D721Med (cell line): ENCODE measurements around the gene LRP1B.

Source experiments
- DNase-seq: peaks from one replicate; pipeline ENCODE4 v3.0.0; 2011; ENCODE audit warnings: low spot score; ENCODE audit not compliant: insufficient read length
- FAIRE-seq: peaks from 2 replicates; lab custom pipeline; 2011; peaks lifted over from hg19 to GRCh38; lab: Jason Lieb, UNC
- CTCF ChIP-seq: IDR thresholded peaks from 2 replicates; pipeline ENCODE4 v1.5.1; 2012; ENCODE audit warnings: mild to moderate bottlenecking, control low read depth; ENCODE audit not compliant: insufficient read depth; ENCODE audit errors: missing control alignments

LRP1B gene

GRCh38 chr2:140376686-140377085, 1754.1 kb downstream of the LRP1B start:
- TF ChIP-seq CTCF = no peak
- DNase-seq (no peak), FAIRE-seq (no peak)

GRCh38 chr2:140363131-140363530, 1767.7 kb downstream of the LRP1B start:
- FAIRE-seq (no peak), DNase-seq (no peak)
- no peak for TF ChIP-seq CTCF

- TF ChIP-seq CTCF = no peak
- FAIRE-seq (no peak), DNase-seq (no peak)
Measured at GRCh38 chr2:140362361-140362760, 1768.5 kb downstream of the LRP1B start.

GRCh38 chr2:140359056-140359771, 1771.6 kb downstream of the LRP1B start:
- DNase-seq (no peak), FAIRE-seq (no peak)
- TF ChIP-seq CTCF = no peak

GRCh38 chr2:140356697-140357096, 1774.1 kb downstream of the LRP1B start:
- no peak for TF ChIP-seq CTCF
- FAIRE-seq (no peak), DNase-seq (no peak)

GRCh38 chr2:140355511-140356090, 1775.2 kb downstream of the LRP1B start:
- DNase-seq (no peak), FAIRE-seq (no peak)
- TF ChIP-seq CTCF = no peak

- FAIRE-seq = no peak
- no peak for DNase-seq
- no peak for TF ChIP-seq CTCF
Measured at GRCh38 chr2:140354544-140354943, 1776.3 kb downstream of the LRP1B start.
